ENCODE results near the gene NET1. TPM values are rescaled to one million over a fixed set of nuclear protein-coding genes. Genes with fewer than 3 reads are reported as not detected.
"Not testable (repeated sequence)": the region's sequence is repeated elsewhere in the genome, so short reads cannot be mapped to it uniquely, and the experiment has no call there.

The NET1 gene
- total RNA-seq = 10 to 100 TPM; 10.5 to 16.1 TPM
- 9.7 to 16.1 reads per million in 2 donors for total RNA-seq

- ATAC-seq = peak; percentile 92
- peak; percentile 49 to 53 (median 49) for DNase-seq
- Mint-ChIP-seq H3K4me3 (no peak within 1 kb of the TSS), H3K27ac (no peak within 1 kb of the TSS), H3K4me1 (no peaks in the 10 kb centered on the region), H3K27me3 (peaks cover 22% of the 10 kb centered on the region), H3K36me3 (ENCODE audit: low read depth) (no peaks in the 10 kb centered on the region)
- H3K9me3 ChIP-seq (ENCODE audit: control insufficient read depth, low read length, poor library complexity, severe bottlenecking) = no peaks in the 10 kb centered on the region
These were observed at the start of gene NET1 for GRCh38 chr10:5412277-5412941. NET1 (plus strand) TSS chr10:5412557; CDS start chr10:5412693, 136 bp downstream.

GRCh38 chr10:5362873-5363272 is 49.5 kb upstream of the NET1 start:
- Mint-ChIP-seq H3K27me3 (peaks cover 62% of the 10 kb centered on the region), H3K4me1 (no peaks in the 10 kb centered on the region), H3K4me3 (no peak overlapping the region), H3K36me3 (ENCODE audit: low read depth) (no peaks in the 10 kb centered on the region), H3K27ac (no peak overlapping the region)
- ATAC-seq = no peak
- no peaks in the 10 kb centered on the region for H3K9me3 ChIP-seq (ENCODE audit: control insufficient read depth, low read length, poor library complexity, severe bottlenecking)
- DNase-seq = no peak

- ATAC-seq = no peak
- H3K9me3 ChIP-seq (ENCODE audit: control insufficient read depth, low read length, poor library complexity, severe bottlenecking) = no peaks in the 10 kb centered on the region
- no peaks in the 10 kb centered on the region for H3K36me3 Mint-ChIP-seq (ENCODE audit: low read depth)
- peak overlapping the region; percentile 12 for H3K27ac Mint-ChIP-seq
- no peak for DNase-seq
- no peak overlapping the region for H3K4me3 Mint-ChIP-seq
- H3K27me3 Mint-ChIP-seq = peaks cover 52% of the 10 kb centered on the region
- no peaks in the 10 kb centered on the region for H3K4me1 Mint-ChIP-seq
These were observed 48.0 kb upstream of the NET1 start for GRCh38 chr10:5364374-5364773.

GRCh38 chr10:5364890-5365338 is 47.4 kb upstream of the NET1 start, which contains the start of gene UCN3:
UCN3 (plus strand) TSS chr10:5364966; CDS start chr10:5373721, 8,755 bp downstream.
- H3K4me1 Mint-ChIP-seq = no peaks in the 10 kb centered on the region

GRCh38 chr10:5365928-5366327 is 46.4 kb upstream of the NET1 start:
- ATAC-seq (no peak), DNase-seq (no peak)
- Mint-ChIP-seq H3K36me3 (ENCODE audit: low read depth) (no peaks in the 10 kb centered on the region), H3K27ac (no peak overlapping the region), H3K27me3 (peaks cover 41% of the 10 kb centered on the region), H3K4me3 (no peak overlapping the region), H3K4me1 (no peaks in the 10 kb centered on the region)
- no peaks in the 10 kb centered on the region for H3K9me3 ChIP-seq (ENCODE audit: control insufficient read depth, low read length, poor library complexity, severe bottlenecking)

More at GRCh38 chr10:5364890-5365338, 47.4 kb upstream of the NET1 start, which contains the start of gene UCN3:
- Mint-ChIP-seq H3K27ac (peak within 1 kb of the TSS; percentile 12), H3K36me3 (ENCODE audit: low read depth) (no peaks in the 10 kb centered on the region), H3K4me3 (no peak within 1 kb of the TSS), H3K27me3 (peaks cover 51% of the 10 kb centered on the region)
- H3K9me3 ChIP-seq (ENCODE audit: control insufficient read depth, low read length, poor library complexity, severe bottlenecking) = no peaks in the 10 kb centered on the region
- DNase-seq (no peak), ATAC-seq (no peak)

- no peak overlapping the region for H3K4me3 Mint-ChIP-seq
- peaks cover 2% of the 10 kb centered on the region for H3K4me1 Mint-ChIP-seq
- no peak for ATAC-seq
- no peak overlapping the region for H3K27ac Mint-ChIP-seq
- H3K9me3 ChIP-seq (ENCODE audit: control insufficient read depth, low read length, poor library complexity, severe bottlenecking) = no peaks in the 10 kb centered on the region
- H3K27me3 Mint-ChIP-seq = peaks cover 9% of the 10 kb centered on the region
- H3K36me3 Mint-ChIP-seq (ENCODE audit: low read depth) = peaks cover 4% of the 10 kb centered on the region
- DNase-seq = no peak
These were observed 42.8 kb upstream of the NET1 start for GRCh38 chr10:5369362-5370158.

GRCh38 chr10:5370493-5371352 is 41.6 kb upstream of the NET1 start:
- H3K4me3 Mint-ChIP-seq = no peak overlapping the region
- H3K9me3 ChIP-seq (ENCODE audit: control insufficient read depth, low read length, poor library complexity, severe bottlenecking) = no peaks in the 10 kb centered on the region
- DNase-seq = no peak
- H3K27ac Mint-ChIP-seq = no peak overlapping the region
- ATAC-seq = no peak
- H3K36me3 Mint-ChIP-seq (ENCODE audit: low read depth) = peaks cover 4% of the 10 kb centered on the region
- peaks cover 13% of the 10 kb centered on the region for H3K27me3 Mint-ChIP-seq
- H3K4me1 Mint-ChIP-seq = peaks cover 5% of the 10 kb centered on the region

- Mint-ChIP-seq H3K36me3 (ENCODE audit: low read depth) (peaks cover 4% of the 10 kb centered on the region), H3K4me3 (no peak overlapping the region), H3K27me3 (peaks cover 13% of the 10 kb centered on the region), H3K27ac (no peak overlapping the region), H3K4me1 (peaks cover 5% of the 10 kb centered on the region)
- DNase-seq (no peak), ATAC-seq (no peak)
- H3K9me3 ChIP-seq (ENCODE audit: control insufficient read depth, low read length, poor library complexity, severe bottlenecking) = no peaks in the 10 kb centered on the region
These were observed 39.0 kb upstream of the NET1 start for GRCh38 chr10:5373307-5373706.

GRCh38 chr10:5373891-5374611 is 38.3 kb upstream of the NET1 start:
- peaks cover 13% of the 10 kb centered on the region for H3K27me3 Mint-ChIP-seq
- H3K4me3 Mint-ChIP-seq = no peak overlapping the region
- ATAC-seq (no peak), DNase-seq (no peak)
- H3K27ac Mint-ChIP-seq = no peak overlapping the region
- no peaks in the 10 kb centered on the region for H3K9me3 ChIP-seq (ENCODE audit: control insufficient read depth, low read length, poor library complexity, severe bottlenecking)
- peaks cover 5% of the 10 kb centered on the region for H3K4me1 Mint-ChIP-seq
- peaks cover 4% of the 10 kb centered on the region for H3K36me3 Mint-ChIP-seq (ENCODE audit: low read depth)

GRCh38 chr10:5376450-5376849 is 35.9 kb upstream of the NET1 start:
- ATAC-seq (no peak), DNase-seq (no peak)
- H3K9me3 ChIP-seq (ENCODE audit: control insufficient read depth, low read length, poor library complexity, severe bottlenecking) = no peaks in the 10 kb centered on the region
- no peak overlapping the region for H3K27ac Mint-ChIP-seq
- H3K36me3 Mint-ChIP-seq (ENCODE audit: low read depth) = peaks cover 4% of the 10 kb centered on the region
- peaks cover 13% of the 10 kb centered on the region for H3K27me3 Mint-ChIP-seq
- H3K4me1 Mint-ChIP-seq = peaks cover 5% of the 10 kb centered on the region
- H3K4me3 Mint-ChIP-seq = no peak overlapping the region

GRCh38 chr10:5379202-5379601 is 33.2 kb upstream of the NET1 start:
- H3K4me3 Mint-ChIP-seq; H3K9me3 ChIP-seq (ENCODE audit: control insufficient read depth, low read length, poor library complexity, severe bottlenecking); H3K36me3 Mint-ChIP-seq (ENCODE audit: low read depth); DNase-seq; H3K27ac Mint-ChIP-seq; H3K4me1 Mint-ChIP-seq; ATAC-seq: not testable (repeated sequence)
- peaks cover 17% of the 10 kb centered on the region for H3K27me3 Mint-ChIP-seq

- not testable (repeated sequence) for DNase-seq; H3K4me1 Mint-ChIP-seq; H3K9me3 ChIP-seq (ENCODE audit: control insufficient read depth, low read length, poor library complexity, severe bottlenecking); H3K36me3 Mint-ChIP-seq (ENCODE audit: low read depth); H3K27ac Mint-ChIP-seq; H3K27me3 Mint-ChIP-seq; H3K4me3 Mint-ChIP-seq; ATAC-seq
These were observed 32.0 kb upstream of the NET1 start for GRCh38 chr10:5380395-5380794.

Measured in T-helper 17 cell (primary cell).